HT-29 (cell line): ENCODE results near the gene CNNM4. TPM values are rescaled to one million over a fixed set of nuclear protein-coding genes. Genes with fewer than 3 reads are reported as not detected.
"Not testable (repeated sequence)": the region's sequence is repeated elsewhere in the genome, so short reads cannot be mapped to it uniquely, and the experiment has no call there.

ENCODE experiments used
- DNase-seq: peaks from one replicate; pipeline ENCODE4 v3.0.0-alpha.2; 2015; ENCODE audit warnings: low spot score
- total RNA-seq: library from RNA; depleted of rRNA; stranded (reverse); fragments of >200 nt; shearing (Covaris generic); gene quantifications from 2 replicates; pipeline ENCODE4 v1.2.3, GENCODE V29; 2014

The CNNM4 gene
- total RNA-seq, 1 experiment from 2014 or later = 11.9 TPM

DNA sequence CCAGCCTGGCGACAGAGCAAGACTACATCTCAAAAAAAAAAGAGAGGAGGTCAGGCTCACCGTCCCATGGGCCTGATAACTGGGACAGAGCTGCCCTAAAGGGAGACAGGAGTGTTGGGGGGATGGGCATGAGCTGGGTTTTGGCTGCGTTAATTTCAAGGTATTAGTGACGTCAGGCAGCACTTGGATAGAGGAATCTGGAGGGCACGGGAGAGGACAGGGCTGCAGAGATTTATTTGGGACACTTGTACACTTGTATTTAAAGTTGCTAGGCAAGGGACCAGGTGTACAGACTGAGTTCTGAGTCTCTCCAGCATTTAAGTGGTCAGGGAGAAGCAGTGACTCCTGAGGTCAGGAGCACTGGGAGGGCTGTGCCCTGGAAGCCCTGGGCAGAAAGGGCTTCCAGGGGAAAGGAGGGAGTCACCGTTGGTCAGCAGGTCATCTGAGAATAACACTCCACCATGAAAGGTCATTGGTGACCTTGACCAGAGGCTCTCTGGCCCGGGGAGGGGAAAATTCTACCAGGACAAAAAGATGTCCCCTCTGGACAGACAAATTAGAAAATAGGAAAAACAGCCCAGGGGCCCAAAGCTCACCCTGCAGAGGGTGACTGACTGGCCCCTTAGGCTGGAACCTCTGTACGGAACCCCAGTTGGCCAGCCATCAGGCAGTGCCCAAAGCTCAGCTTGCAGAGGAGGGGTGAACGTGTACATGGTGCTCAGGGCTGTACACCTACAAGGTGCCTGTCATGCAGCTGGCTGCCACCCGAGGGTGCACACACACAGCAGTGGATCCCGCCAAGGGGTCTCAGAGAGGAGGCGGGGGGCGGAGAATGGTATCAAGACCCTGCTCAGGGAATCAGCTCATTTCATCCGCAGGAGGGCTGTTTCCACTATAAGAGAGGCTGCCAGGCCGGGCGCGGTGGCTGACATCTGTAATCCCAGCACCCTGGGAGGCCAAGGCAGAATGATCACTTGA lies 32.4 kb downstream of the CNNM4 start:
- DNase-seq = no peak

DNA sequence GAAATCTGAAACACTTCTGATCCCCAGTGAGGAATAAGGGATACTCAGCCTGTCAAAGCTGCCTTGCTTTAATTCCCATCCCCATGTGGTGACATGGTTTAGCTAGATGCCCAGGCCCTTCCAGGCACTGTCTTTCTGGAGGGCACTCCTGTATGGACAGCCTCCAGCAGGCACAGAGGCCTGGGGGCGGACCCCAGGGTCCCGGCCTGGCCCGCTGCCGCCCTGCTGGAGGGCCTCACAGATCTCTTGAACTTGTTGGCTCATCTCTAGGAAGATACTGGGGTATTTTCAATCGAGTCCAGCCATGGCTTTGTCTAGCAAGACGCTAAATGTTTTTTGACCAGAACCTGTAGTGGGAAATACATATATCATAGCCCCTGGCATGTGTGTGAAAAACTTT lies 34.4 kb downstream of the CNNM4 start:
- no peak for DNase-seq

DNA sequence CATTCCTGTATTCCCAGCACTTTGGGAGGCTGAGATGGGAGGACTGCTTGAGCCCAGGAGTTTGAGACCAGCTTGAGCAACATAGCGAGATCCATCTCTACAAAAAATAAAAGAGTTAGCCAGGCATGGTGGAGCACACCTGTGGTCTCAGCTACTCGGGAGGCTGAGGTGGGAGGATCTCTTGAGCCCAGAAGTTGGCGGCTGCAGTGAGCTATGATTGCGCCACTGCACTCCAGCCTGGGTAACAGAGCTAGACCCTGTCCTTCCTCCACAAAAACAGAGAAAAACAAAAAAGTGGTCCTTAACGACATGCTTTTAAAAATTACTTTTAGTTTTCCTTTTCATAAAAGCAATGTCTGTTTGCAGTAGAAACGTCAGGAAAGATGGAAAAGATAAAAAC lies 35.8 kb downstream of the CNNM4 start:
- DNase-seq = not testable (repeated sequence)

DNA sequence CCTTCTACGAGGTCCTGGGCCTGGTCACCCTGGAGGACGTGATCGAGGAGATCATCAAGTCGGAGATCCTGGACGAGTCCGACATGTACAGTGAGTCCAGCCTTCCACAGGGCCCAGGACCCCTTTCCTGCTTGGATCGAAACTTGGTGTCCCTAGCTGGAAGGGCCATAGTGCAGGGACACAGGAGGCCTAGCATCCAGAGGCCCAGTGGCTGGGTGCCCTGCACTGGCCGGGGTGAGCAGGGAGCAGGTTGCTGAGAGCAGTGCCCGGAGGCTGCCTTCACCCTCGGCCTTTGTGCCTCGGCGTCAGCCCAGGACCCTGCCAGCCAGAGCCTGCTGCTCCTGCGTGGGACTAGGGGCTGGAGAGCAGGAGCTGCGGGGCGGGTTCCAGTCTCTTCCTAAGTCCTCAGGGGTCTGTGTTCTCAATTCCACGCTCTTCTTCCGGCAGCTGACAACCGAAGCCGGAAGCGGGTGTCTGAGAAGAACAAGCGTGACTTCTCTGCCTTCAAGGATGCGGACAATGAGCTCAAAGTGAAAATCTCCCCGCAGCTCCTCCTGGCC lies 36.4 kb downstream of the CNNM4 start:
- no peak for DNase-seq

DNA sequence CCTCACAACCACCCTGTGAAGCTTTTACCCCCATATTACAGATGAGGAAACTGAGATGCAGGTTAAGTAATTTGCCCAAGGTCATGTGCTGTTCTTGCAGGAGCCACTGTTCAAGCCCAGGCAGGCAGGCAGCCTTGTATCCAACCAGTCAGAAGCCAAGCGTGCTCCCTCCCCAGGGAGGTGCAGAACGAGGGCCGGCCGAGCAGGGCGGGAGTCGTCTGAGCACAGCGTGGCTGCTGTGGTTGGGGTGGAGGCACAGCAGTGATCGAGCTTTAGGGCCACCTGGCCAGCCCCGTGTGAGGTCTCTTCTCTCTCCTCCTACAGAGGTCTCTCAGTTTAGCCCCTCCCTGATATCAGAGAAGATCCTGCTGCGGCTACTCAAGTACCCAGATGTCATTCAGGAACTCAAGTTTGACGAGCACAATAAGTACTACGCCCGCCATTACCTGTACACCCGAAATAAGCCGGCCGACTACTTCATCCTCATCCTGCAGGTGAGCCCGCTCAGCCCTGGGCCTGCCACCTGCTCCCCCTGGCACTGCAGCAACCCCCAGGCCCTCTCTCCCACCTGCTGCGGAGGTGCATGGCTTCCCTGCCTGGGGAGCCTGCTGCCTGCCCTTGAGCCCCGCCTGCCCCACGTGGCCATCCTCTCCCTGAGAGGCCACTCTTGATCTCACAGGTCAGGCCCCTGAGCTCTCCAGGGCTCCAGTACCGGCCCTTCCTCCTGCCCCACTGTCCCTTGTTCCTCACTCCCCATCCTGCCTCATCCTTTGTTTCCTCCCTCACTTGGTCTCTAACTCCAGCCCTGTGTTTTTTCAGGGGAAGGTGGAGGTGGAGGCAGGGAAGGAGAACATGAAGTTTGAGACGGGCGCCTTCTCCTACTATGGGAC lies 38.3 kb downstream of the CNNM4 start:
- DNase-seq = no peak

DNA sequence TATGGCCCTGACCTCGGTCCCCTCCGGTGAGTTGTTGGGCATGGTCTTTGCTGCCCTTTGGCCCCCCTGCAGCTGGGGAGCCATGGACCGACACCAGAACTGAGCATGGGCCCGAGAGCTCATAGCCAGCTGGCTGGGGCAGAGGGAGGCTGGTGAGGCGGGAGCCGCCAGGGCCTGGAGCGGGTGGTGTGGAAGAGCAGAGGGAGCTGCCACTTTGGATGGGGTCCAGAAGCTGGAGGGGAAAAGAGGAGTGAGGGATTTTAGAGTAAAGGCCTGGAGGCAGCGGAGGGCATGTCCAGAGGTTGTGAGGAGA lies 38.9 kb downstream of the CNNM4 start:
- no peak for DNase-seq

DNA sequence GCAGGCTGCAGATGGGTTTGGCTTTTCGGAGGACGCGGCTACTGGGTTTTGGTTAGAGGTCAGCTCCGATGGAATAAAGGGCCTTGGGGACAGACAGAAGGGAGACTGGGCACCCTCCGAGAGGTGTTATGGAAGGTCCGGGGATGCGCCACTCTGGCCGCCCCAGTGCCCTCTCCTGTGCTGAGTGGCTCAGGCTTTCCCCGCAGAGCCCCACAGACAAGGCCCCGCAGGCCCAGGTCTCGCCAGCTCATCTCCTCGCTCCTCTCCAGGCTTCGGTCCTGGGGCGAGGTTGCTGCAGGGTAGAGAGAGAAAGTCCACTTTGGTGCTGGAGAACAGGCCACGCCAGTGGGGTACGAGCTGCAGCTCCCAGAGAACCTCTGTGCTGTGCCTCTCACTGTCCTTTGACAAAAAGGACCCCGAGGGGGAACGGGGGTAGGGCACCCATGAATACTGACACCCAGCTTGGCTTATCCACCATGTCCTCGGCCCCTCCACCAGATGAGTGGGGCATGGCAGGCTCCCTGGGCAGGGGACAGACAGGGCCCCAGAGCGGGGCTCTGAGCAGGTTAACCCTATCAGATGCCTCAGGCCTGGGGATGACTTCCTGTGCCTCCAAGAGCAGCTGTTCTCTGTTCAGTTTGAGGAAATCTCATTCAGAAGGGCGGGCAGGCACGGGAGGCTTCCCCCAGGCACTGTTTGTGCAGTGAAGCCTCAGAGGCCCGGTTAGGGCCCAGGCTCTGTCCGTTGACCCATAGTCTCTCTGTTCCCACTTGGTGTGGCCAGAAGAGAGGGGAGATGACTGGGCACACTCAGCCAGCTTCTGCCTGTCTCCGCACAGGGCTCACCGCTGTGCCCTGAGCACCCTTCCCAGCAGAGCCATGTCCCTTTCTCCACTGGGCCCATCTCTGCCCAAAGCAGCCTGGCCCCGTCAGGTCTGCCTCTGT lies 39.6 kb downstream of the CNNM4 start:
- DNase-seq = no peak

DNA sequence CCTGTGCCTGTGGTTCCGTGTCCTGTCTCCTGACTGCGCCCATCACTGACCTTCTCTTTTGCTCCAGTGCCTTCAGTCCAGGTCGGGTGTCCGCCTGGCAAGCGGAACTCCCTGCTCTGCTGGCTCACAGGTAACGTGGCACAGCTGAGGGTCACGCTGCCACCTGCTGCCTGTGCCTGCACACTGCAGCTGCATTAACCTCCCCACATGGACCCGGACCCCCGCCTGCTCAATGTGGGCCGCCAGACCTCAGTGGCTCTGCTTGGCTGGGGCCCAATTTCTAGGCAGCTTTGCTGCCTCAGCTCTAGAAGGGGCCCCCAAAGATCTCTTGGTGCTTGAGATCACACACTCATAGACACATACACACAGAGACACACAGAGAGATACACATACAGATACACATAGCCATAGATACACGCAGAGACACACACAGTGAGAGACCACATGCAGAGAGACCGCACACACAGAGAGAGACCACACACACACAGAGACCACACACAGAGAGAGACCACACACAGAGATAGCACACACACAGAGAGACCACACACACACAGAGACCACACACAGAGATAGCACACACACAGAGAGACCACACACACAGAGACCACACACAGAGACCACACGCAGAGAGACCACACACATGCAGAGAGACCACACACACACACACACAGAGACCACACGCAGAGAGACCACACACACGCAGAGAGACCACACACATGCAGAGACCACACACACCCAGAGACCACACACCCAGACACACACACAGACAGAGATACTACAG lies 40.5 kb downstream of the CNNM4 start:
- DNase-seq = peak; percentile 81

DNA sequence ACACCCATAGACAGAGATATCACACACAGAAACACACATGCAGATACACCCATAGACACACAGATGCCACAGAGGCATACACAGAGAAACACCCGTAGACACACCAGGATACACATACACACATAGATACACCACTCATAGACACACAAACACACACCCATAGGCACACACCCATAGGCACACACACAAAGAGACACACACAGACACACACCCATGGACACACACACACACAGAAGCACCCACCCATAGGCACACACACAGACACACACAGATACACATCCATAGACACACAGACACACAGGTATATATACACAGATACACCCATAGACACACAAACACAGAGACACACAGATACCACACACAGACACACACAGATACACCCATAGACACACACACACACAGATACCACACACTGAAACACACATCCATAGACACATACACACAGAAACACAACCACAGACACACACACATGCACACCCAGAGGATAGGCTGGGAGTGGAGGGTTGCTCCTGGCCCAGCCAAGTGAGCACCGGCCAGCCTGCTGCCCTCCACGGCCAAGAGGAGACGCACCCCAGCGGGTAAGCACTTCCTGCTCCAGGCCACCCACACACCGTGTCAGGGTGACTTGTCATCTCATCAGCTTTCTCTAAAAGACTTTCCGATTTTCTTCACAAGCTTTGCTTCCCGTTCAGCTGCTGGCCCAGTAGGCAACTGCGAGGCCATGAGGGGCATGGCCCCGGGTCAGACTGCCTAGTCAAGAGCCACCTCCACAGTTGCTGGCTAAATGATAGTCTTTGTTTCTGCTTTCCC lies 41.3 kb downstream of the CNNM4 start:
- no peak for DNase-seq

DNA sequence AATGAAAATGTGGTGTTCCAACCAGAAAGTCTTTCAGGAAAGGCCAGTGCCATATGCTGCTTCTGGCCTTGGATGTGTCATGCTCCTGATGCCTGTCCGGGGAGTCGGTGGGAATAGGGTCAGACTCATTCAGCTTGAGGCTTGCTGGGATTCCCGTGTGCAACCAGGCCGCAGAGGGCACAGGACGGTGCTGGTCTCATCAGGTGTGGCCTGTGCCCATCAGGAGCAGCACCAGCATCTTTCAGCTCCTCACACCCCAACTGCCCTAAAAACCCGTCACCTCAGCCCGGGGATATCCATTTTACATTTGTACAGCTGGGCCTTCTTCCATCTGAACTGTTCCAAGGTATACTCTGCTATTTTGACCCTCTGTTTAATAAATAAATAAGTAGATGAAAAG lies 42.0 kb downstream of the CNNM4 start:
- DNase-seq = no peak

DNA sequence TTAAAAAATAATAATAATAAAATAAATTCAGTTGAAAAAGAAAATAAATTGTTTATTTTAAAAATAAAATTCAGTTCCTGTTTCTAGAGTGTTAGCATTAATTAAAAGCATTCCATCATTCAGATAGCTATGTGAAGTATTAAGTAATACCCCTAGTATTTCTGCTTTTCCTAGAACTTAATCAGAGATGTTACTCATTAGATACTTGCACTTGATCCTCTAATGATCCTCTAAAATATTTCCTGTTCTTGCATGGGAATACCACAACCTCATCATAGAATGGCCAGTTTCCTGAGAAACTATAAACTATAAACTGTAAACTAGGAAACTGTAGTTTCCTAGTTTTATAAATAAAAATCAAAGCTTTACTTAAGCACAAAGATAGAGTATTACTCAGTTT lies 44.3 kb downstream of the CNNM4 start:
- DNase-seq = no peak

DNA sequence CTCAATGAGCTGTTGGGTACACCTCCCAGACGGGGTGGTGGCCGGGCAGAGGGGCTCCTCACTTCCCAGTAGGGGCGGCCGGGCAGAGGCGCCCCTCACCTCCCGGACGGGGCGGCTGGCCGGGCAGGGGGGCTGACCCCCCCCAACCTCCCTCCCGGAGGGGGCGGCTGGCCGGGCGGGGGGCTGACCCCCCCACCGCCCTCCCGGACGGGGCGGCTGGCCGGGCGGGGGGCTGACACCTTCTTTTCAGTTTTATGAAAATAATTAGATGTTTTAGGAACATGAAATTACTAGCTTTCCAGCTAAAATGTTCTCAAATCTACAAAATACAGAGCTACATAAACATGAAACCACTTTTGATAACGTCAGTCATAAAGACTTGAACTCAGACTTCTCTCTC lies 45.2 kb downstream of the CNNM4 start:
- DNase-seq = not testable (repeated sequence)

DNA sequence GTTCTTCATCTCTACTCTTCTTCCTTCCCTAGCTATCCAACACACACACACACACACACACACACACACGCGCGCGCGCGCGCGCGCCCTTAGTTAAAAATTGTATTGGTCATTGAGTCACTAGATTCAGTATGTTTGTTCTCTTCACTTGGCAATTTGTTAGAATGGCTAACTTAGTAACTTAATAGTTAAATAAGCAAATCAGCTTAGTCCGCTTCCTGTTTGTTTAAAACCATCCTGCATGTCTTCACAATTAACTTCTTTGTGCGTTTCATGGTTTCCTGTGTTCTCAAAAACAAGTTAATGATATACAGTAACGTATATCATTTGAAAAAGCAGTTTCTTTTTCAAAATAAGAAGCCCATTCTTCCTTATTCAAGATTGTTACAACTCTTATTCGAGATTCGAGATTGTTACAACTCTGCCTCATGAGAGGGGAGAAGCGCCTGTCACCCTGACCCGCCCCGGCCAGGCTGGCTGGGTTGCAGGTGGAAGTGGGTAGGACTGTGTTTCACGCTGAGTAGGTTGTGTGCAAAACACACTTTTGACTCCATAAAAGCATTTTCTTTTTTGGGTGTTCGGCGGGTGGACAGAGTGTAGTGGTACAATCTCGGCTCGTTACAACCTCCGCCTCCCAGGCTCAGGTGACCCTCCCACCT lies 45.9 kb downstream of the CNNM4 start:
- DNase-seq = peak; percentile 59

DNA sequence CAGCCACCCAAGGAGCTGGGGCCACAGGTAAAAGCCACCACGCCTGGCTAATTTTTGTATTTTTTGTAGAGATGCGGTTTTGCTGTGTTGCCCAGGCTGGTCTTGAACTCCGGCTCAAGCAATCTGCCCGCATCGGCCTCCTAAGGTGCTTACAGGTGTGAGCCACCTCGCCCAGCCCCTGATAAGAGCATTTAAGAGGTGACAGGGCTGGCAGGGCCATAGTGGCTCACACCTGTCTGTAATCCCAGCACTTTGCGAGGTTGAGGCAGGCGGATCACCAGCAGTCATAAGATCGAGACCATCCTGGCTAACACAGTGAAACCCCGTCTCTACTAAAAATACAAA lies 46.4 kb downstream of the CNNM4 start:
- no peak for DNase-seq

DNA sequence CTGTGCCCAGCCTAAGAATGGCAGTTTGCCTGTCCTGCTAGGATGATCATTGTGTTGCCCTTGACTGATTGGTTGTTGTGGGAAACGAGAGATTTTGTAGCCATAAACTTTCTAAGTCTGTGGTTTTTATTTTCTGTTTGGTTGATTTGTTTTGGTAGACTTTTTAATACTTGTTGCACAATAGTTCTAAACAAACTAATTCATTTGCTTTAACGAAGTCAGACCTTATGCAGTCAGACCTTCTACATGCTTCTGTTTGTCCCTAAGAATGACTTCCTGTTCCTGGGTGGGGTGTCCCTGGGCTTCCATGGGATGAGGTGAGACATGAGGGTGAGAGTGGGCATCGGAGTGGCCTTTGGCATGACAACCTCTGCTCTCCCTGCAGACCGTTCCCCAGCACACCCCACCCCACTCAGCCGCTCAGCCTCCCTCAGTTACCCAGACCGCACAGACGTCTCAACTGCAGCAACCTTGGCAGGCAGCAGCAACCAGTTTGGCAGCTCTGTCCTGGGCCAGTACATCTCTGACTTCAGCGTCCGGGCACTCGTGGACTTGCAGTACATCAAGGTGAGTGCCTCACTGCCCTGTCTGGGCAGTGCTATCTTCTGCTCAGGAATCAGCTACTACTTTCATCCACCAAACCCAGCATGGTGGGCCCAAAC lies 47.6 kb downstream of the CNNM4 start:
- DNase-seq = no peak

DNA sequence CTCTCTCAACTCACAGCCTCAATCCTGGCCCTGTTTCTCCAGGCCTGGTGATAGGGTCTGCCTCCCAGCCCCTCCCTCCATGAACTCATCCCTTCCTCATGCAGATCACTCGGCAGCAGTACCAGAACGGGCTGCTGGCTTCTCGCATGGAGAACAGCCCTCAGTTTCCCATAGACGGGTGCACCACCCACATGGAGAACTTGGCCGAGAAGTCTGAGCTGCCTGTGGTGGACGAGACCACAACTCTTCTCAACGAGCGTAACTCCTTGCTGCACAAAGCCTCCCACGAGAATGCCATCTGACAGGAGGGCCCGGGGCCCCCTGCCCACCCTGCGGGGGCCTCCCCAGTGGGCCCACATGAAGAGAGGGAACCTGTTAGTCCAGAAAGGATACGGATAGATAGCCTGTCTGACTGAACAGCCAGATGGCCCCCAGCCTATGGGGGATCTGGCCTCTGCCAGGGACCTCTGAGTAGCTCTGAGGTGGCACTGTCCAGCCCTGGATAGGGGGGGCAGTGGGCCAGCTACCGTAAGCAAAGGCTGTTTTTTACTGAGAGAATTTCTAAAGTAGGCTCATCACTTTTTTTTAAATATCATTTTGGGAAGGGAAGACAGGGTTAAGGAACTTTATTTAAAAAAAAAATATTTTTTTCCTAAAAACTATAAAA lies 48.6 kb downstream of the CNNM4 start:
- DNase-seq = no peak

DNA sequence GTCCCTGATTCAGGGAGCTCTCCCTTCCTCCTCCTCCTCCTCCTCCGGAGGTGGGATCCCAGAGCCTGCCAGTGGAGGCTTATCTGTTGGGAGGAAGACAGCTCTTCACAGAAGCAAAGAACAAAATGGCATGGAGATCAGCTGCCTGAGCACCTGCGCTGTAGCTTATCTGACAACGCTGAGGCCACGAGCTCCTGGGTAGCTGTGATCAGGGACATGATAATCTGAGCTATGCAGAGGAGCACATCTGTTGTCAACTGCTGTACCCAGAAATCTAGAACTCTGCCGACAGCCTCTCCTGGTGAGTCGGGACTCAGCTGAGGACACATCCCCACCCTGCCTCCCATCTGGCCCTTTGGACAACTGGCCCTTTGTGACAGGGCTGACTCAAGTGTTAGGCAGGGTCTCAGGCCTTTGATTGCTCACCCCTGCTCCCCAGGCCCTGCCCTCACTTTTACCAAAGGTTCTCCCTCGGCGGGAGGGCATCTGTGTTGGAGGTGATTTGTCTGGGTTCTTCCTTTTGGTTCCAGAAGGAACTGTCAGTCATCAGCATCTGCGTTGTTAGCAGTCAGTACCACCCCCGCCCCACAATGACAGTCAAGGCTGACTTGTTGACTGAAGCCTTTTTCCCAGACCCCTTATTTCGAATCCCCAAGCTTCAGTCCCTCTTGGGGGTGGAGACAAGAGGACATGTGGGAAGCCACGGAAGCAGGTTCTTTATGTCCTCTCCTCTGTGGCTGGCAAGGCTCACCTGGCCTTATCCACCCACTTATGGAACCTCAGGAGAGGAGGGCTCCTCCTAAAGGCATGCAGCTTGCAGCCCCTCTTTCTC lies 49.5 kb downstream of the CNNM4 start:
- no peak for DNase-seq
